ENCODE measurements around the gene CCNB3. TPM values are rescaled to one million over a fixed set of nuclear protein-coding genes. Genes with fewer than 3 reads are reported as not detected.
A peak's percentile ranks its signal among the peaks of the same experiment; 100 is the strongest.

Gene CCNB3
- total and polyA plus RNA-seq, 9 of the 15 experiments (the other 6 are each of a cell fraction or from before 2014, with no cell fraction given) = 0.05 to 0.25 (median 0.08) TPM; not detected in 3

DNA sequence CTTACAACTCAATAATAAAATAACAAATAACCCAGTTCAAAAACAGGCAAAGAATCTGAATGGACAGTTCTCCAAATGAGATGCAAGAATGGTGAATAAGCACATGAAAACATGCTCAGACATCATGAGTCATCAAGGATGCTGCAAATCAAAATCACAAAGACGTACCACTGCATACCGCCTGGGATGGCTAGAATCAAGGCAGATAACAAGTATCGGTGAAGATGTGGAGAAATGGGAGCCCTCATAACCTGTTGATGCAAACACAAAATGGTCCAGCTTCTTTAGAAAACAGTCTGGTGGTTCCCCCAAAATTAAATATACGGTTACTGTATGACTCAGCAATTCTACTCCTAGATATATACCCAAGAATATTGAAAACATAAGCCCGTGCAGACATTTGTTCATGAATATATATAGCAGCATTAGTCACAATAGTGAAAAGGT, 36.3 kb upstream of the CCNB3 start (continued):
- TF ChIP-seq, protein P1, sequence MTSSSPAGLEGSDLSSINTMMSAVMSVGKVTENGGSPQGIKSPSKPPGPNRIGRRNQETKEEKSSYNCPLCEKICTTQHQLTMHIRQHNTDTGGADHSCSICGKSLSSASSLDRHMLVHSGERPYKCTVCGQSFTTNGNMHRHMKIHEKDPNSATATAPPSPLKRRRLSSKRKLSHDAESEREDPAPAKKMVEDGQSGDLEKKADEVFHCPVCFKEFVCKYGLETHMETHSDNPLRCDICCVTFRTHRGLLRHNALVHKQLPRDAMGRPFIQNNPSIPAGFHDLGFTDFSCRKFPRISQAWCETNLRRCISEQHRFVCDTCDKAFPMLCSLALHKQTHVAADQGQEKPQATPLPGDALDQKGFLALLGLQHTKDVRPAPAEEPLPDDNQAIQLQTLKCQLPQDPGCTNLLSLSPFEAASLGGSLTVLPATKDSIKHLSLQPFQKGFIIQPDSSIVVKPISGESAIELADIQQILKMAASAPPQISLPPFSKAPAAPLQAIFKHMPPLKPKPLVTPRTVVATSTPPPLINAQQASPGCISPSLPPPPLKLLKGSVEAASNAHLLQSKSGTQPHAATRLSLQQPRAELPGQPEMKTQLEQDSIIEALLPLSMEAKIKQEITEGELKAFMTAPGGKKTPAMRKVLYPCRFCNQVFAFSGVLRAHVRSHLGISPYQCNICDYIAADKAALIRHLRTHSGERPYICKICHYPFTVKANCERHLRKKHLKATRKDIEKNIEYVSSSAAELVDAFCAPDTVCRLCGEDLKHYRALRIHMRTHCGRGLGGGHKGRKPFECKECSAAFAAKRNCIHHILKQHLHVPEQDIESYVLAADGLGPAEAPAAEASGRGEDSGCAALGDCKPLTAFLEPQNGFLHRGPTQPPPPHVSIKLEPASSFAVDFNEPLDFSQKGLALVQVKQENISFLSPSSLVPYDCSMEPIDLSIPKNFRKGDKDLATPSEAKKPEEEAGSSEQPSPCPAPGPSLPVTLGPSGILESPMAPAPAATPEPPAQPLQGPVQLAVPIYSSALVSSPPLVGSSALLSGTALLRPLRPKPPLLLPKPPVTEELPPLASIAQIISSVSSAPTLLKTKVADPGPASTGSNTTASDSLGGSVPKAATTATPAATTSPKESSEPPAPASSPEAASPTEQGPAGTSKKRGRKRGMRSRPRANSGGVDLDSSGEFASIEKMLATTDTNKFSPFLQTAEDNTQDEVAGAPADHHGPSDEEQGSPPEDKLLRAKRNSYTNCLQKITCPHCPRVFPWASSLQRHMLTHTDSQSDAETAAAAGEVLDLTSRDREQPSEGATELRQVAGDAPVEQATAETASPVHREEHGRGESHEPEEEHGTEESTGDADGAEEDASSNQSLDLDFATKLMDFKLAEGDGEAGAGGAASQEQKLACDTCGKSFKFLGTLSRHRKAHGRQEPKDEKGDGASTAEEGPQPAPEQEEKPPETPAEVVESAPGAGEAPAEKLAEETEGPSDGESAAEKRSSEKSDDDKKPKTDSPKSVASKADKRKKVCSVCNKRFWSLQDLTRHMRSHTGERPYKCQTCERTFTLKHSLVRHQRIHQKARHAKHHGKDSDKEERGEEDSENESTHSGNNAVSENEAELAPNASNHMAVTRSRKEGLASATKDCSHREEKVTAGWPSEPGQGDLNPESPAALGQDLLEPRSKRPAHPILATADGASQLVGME (CRISPR knock-in tag; IDR thresholded peaks at IDR 0.05) = no peak
- TF ChIP-seq ZNF699 (CRISPR knock-in tag; IDR thresholded peaks at IDR 0.05; ENCODE audit: insufficient replicate concordance) (no peak), NR4A1 (CRISPR knock-in tag; IDR thresholded peaks at IDR 0.05) (no peak), NR4A1 (tag; IDR thresholded peaks at IDR 0.05) (no peak), HMG20B (CRISPR knock-in tag; IDR thresholded peaks at IDR 0.05) (no peak), ASH1L (IDR thresholded peaks at IDR 0.05; ENCODE audit: borderline replicate concordance, low read depth, partially characterized antibody) (no peak), FOSL1 (tag; conservative IDR thresholded peaks at IDR 0.05) (peak; percentile 67), CC2D1A (IDR thresholded peaks at IDR 0.05) (no peak), TSC22D4 (tag; IDR thresholded peaks at IDR 0.05) (no peak), MAFG (tag; conservative IDR thresholded peaks at IDR 0.05) (peak; percentile 84), RBFOX2 (IDR thresholded peaks at IDR 0.05; ENCODE audit: low read depth, low read length) (no peak), ILF3 (IDR thresholded peaks at IDR 0.05; ENCODE audit: borderline replicate concordance) (no peak), MAFF (IDR thresholded peaks at IDR 0.05; ENCODE audit: low read length) (peak; percentile 70; the same call in 1 of the 2 replicates), RFX5 (IDR thresholded peaks at IDR 0.05; ENCODE audit: low read depth, low read length) (no peak), FOXK1 (CRISPR knock-in tag; IDR thresholded peaks at IDR 0.05; ENCODE audit: borderline replicate concordance) (no peak), RCOR1 (IDR thresholded peaks at IDR 0.05; ENCODE audit: borderline replicate concordance in 1 of 2, low read depth in 2 of 2, low read length in 2 of 2) (peak in 1 of 2 experiments; percentile 57; a peak in 1 of 4 replicates)
- TF ChIP-seq, protein P2, sequence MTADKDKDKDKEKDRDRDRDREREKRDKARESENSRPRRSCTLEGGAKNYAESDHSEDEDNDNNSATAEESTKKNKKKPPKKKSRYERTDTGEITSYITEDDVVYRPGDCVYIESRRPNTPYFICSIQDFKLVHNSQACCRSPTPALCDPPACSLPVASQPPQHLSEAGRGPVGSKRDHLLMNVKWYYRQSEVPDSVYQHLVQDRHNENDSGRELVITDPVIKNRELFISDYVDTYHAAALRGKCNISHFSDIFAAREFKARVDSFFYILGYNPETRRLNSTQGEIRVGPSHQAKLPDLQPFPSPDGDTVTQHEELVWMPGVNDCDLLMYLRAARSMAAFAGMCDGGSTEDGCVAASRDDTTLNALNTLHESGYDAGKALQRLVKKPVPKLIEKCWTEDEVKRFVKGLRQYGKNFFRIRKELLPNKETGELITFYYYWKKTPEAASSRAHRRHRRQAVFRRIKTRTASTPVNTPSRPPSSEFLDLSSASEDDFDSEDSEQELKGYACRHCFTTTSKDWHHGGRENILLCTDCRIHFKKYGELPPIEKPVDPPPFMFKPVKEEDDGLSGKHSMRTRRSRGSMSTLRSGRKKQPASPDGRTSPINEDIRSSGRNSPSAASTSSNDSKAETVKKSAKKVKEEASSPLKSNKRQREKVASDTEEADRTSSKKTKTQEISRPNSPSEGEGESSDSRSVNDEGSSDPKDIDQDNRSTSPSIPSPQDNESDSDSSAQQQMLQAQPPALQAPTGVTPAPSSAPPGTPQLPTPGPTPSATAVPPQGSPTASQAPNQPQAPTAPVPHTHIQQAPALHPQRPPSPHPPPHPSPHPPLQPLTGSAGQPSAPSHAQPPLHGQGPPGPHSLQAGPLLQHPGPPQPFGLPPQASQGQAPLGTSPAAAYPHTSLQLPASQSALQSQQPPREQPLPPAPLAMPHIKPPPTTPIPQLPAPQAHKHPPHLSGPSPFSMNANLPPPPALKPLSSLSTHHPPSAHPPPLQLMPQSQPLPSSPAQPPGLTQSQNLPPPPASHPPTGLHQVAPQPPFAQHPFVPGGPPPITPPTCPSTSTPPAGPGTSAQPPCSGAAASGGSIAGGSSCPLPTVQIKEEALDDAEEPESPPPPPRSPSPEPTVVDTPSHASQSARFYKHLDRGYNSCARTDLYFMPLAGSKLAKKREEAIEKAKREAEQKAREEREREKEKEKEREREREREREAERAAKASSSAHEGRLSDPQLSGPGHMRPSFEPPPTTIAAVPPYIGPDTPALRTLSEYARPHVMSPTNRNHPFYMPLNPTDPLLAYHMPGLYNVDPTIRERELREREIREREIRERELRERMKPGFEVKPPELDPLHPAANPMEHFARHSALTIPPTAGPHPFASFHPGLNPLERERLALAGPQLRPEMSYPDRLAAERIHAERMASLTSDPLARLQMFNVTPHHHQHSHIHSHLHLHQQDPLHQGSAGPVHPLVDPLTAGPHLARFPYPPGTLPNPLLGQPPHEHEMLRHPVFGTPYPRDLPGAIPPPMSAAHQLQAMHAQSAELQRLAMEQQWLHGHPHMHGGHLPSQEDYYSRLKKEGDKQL (CRISPR knock-in tag; IDR thresholded peaks at IDR 0.05; ENCODE audit: borderline replicate concordance) = no peak

All from K562 (cell line).